HepG2 (cell line): ENCODE results near the gene STX5. TPM values are rescaled to one million over a fixed set of nuclear protein-coding genes. Genes with fewer than 3 reads are reported as not detected.

ENCODE experiments used
- ATF2 ChIP-seq: sonication (generic); formaldehyde crosslinking; IDR thresholded peaks from 2 replicates; pipeline ENCODE4 v1.4.0; 2020; ENCODE audit warnings: missing genetic modification reagents
- BCLAF1 ChIP-seq: fragments of 450-650 bp; IDR thresholded peaks from 2 replicates; pipeline ENCODE4 v1.6.1; 2017; ENCODE audit warnings: mild to moderate bottlenecking
- CSRNP1 ChIP-seq: sonication (generic); formaldehyde crosslinking; IDR thresholded peaks from 2 replicates; pipeline ENCODE4 v1.8.1; 2023; ENCODE audit warnings: mild to moderate bottlenecking, missing genetic modification reagents
- E2F2 ChIP-seq: sonication (generic); formaldehyde crosslinking; IDR thresholded peaks from 2 replicates; pipeline ENCODE4 v1.4.0; 2020; ENCODE audit warnings: missing genetic modification reagents, borderline replicate concordance
- ETV6 ChIP-seq: sonication (generic); formaldehyde crosslinking; conservative IDR thresholded peaks from 2 replicates; pipeline ENCODE4 v1.4.0; 2020; ENCODE audit warnings: missing genetic modification reagents
- GPBP1L1 ChIP-seq: sonication (generic); formaldehyde crosslinking; IDR thresholded peaks from 2 replicates; pipeline ENCODE4 v1.5.0; 2020; ENCODE audit warnings: mild to moderate bottlenecking, missing genetic modification reagents
- JUN ChIP-seq: sonication (generic); formaldehyde crosslinking; IDR thresholded peaks from 2 replicates; pipeline ENCODE4 v1.4.0; 2020; ENCODE audit warnings: mild to moderate bottlenecking, missing genetic modification reagents
- NFKB2 ChIP-seq: sonication (generic); formaldehyde crosslinking; IDR thresholded peaks from 2 replicates; pipeline ENCODE4 v1.4.0; 2020; ENCODE audit warnings: missing genetic modification reagents, borderline replicate concordance
- NR0B2 ChIP-seq: sonication (generic); formaldehyde crosslinking; IDR thresholded peaks from 2 replicates; pipeline ENCODE4 v1.4.0; 2020; ENCODE audit warnings: mild to moderate bottlenecking, missing genetic modification reagents
- PHF5A ChIP-seq: IDR thresholded peaks from one replicate; pipeline ENCODE4 v1.6.1; 2018; ENCODE audit warnings: low read depth, missing genetic modification reagents; ENCODE audit not compliant: unreplicated experiment
- ZBTB1 ChIP-seq: sonication (generic); formaldehyde crosslinking; IDR thresholded peaks from 2 replicates; pipeline ENCODE4 v1.4.0; 2020; ENCODE audit warnings: missing genetic modification reagents, borderline replicate concordance
- ZFP41 ChIP-seq: sonication (generic); formaldehyde crosslinking; IDR thresholded peaks from 2 replicates; pipeline ENCODE4 v1.4.0; 2020; ENCODE audit warnings: mild to moderate bottlenecking, missing genetic modification reagents, borderline replicate concordance
- ZNF33A ChIP-seq: sonication (generic); formaldehyde crosslinking; IDR thresholded peaks from 2 replicates; pipeline ENCODE4 v1.5.1; 2020; ENCODE audit warnings: missing genetic modification reagents, mild to moderate bottlenecking, moderate library complexity, borderline replicate concordance
- ZNF367 ChIP-seq: sonication (generic); formaldehyde crosslinking; IDR thresholded peaks from 2 replicates; pipeline ENCODE4 v1.4.0; 2020; ENCODE audit warnings: missing genetic modification reagents, borderline replicate concordance
- ZNF619 ChIP-seq: sonication (generic); formaldehyde crosslinking; IDR thresholded peaks from 2 replicates; pipeline ENCODE4 v1.4.0; 2020; ENCODE audit warnings: mild to moderate bottlenecking, missing genetic modification reagents
- ZNF644 ChIP-seq: IDR thresholded peaks from 2 replicates; pipeline ENCODE4 v1.6.1; 2016; ENCODE audit warnings: low read depth
- ZSCAN22 ChIP-seq: sonication (generic); formaldehyde crosslinking; IDR thresholded peaks from 2 replicates; pipeline ENCODE4 v1.4.0; 2020; ENCODE audit warnings: mild to moderate bottlenecking, missing genetic modification reagents
- polyA plus RNA-seq, 8 experiments: library from polyadenylated mRNA; depleted of rRNA in 3 of 8; stranded (reverse) in 7 of 8; unstranded in 1 of 8; fragments of >200 nt; fragmentation: Illumina TruSeq in 4 of 8; extraction: Trizol in 4 of 8; gene quantifications; 2 replicates each; pipeline versions ENCODE4 v1.2.1 to v1.2.3, GENCODE V29; 2011 to 2016; ENCODE audit warnings: low read depth in 4 of 8, missing spikeins in 1 of 8, mixed read lengths in 1 of 8; ENCODE audit not compliant: insufficient read depth in 1 of 8
- total RNA-seq, 5 experiments: library from RNA; depleted of rRNA; stranded (reverse); fragments of >200 nt; fragmentation: Illumina TruSeq; extraction: Trizol; gene quantifications; 2 replicates each; pipeline ENCODE4 v1.2.3, GENCODE V29; 2016; ENCODE audit warnings: low read depth in 1 of 5

STX5 gene
- total and polyA plus RNA-seq, 2 of the 13 experiments (the other 11 are each of a cell fraction or from before 2014, with no cell fraction given): 26.9 to 30.0 TPM

- peak; percentile 98 for TF ChIP-seq CSRNP1
- TF ChIP-seq ZFP41 (CRISPR knock-in tag): peak; percentile 46; the same call in 1 of the 2 replicates
- TF ChIP-seq E2F2 (CRISPR knock-in tag): peak; percentile 98
- peak; percentile 84 for TF ChIP-seq ATF2 (CRISPR knock-in tag)
- TF ChIP-seq ETV6 (CRISPR knock-in tag): no peak
- no peak for TF ChIP-seq ZNF644 (CRISPR knock-in tag)
- TF ChIP-seq ZBTB1: peak; percentile 22; the same call in 1 of the 2 replicates
- peak; percentile 29 for TF ChIP-seq ZNF619 (CRISPR knock-in tag)
- peak; percentile 99 for TF ChIP-seq NFKB2 (CRISPR knock-in tag)
- TF ChIP-seq NR0B2: no peak
- TF ChIP-seq BCLAF1: no peak
- TF ChIP-seq ZSCAN22 (CRISPR knock-in tag): peak; percentile 57; the same call in 1 of the 2 replicates
- TF ChIP-seq GPBP1L1 (CRISPR knock-in tag): no peak
- no peak for TF ChIP-seq ZNF33A (CRISPR knock-in tag)
- no peak for TF ChIP-seq PHF5A (CRISPR knock-in tag)
- TF ChIP-seq JUN (CRISPR knock-in tag): peak; percentile 79; the same call in 1 of the 2 replicates
- peak; percentile 95 for TF ChIP-seq ZNF367 (CRISPR knock-in tag)
These were observed 23.9 kb upstream of the STX5 start (continued) for GRCh38 chr11:62855571-62856332.
